Activated CD8-positive, alpha-beta memory T cell treated with anti-CD3 and anti-CD28 coated beads, Interleukin-2, amount 10 ng/mL, durations not matched to agents 7 days and 5 days (primary cell): ENCODE results near the gene PRPF39. TPM values are rescaled to one million over a fixed set of nuclear protein-coding genes. Genes with fewer than 3 reads are reported as not detected.
"Not testable (repeated sequence)": the region's sequence is repeated elsewhere in the genome, so short reads cannot be mapped to it uniquely, and the experiment has no call there.

ENCODE experiments used
- ATAC-seq: fragments of 150-1000 bp; cut with Tn5 transposase; one replicate; pipeline ENCODE4 v1.10.0; 2021; ENCODE audit warnings: moderate library complexity
- CTCF ChIA-PET: fragments of 350-600 bp; sonication (Branson Sonifier 250); formaldehyde crosslinking; loops from one replicate; lab custom pipeline; 2021; ENCODE audit warnings: antibody characterized with exemption; lab: Charles Lee
- DNase-seq: peaks from one replicate; pipeline ENCODE4 v3.0.0-alpha.2; 2020
- H3K27ac Mint-ChIP-seq: one replicate; pipeline ENCODE4 v1.8.0; 2021; ENCODE audit warnings: mild to moderate bottlenecking, mixed read lengths
- H3K27me3 Mint-ChIP-seq: one replicate; pipeline ENCODE4 v1.8.0; 2021; ENCODE audit warnings: mixed read lengths
- H3K36me3 Mint-ChIP-seq: one replicate; pipeline ENCODE4 v1.8.0; 2021; ENCODE audit warnings: mild to moderate bottlenecking, mixed read lengths
- H3K4me1 Mint-ChIP-seq: one replicate; pipeline ENCODE4 v1.8.0; 2021; ENCODE audit warnings: mixed read lengths
- H3K4me3 Mint-ChIP-seq: one replicate; pipeline ENCODE4 v1.8.0; 2021; ENCODE audit warnings: mild to moderate bottlenecking, moderate library complexity, mixed read lengths
- H3K9me3 Mint-ChIP-seq: one replicate; pipeline ENCODE4 v1.8.0; 2022; ENCODE audit warnings: low read depth, mixed read lengths
- total RNA-seq, 2 experiments: library from RNA; stranded (reverse); gene quantifications; one replicate each; pipeline ENCODE4 v1.2.3, GENCODE V29; 2021

PRPF39 gene
- total RNA-seq, 2 experiments from 2014 or later = 47.6 to 49.0 TPM

GRCh38 chr14:45134051-45134958 lies 50.4 kb downstream of the PRPF39 start, which contains the start of gene FKBP3:
TSS of gene FKBP3 (minus strand) at chr14:45134481. CDS start at chr14:45134456, 25 bp downstream.
- H3K27me3 Mint-ChIP-seq = no peaks in the 10 kb centered on the region
- peaks cover 4% of the 10 kb centered on the region for H3K36me3 Mint-ChIP-seq
- peaks cover 34% of the 10 kb centered on the region for H3K4me1 Mint-ChIP-seq
- no peaks in the 10 kb centered on the region for H3K9me3 Mint-ChIP-seq
- CTCF ChIA-PET = interaction anchor here (1.0 to 2.0 kb wide), 6 partner anchors 12 to 172 kb away, joined by 3 to 6 read pairs (median 4); partner anchors contain the start of genes KLHL28, MIS18BP1 and TOGARAM1
- peak within 1 kb of the TSS; percentile 100 for H3K27ac Mint-ChIP-seq
- ATAC-seq (peak; percentile 92), DNase-seq (peak; percentile 98)
- H3K4me3 Mint-ChIP-seq = peak within 1 kb of the TSS; percentile 95

GRCh38 chr14:45135156-45135555 lies 51.2 kb downstream of the PRPF39 start:
- ATAC-seq (no peak), DNase-seq (no peak)
- CTCF ChIA-PET = interaction anchor here (1.0 to 2.0 kb wide), 5 partner anchors 18 to 173 kb away, joined by 3 to 6 read pairs (median 4); partner anchors contain the start of genes KLHL28, MIS18BP1 and TOGARAM1
- peak overlapping the region; percentile 95 for H3K4me3 Mint-ChIP-seq
- H3K36me3 Mint-ChIP-seq = peaks cover 2% of the 10 kb centered on the region
- peaks cover 36% of the 10 kb centered on the region for H3K4me1 Mint-ChIP-seq
- no peaks in the 10 kb centered on the region for H3K27me3 Mint-ChIP-seq
- H3K9me3 Mint-ChIP-seq = no peaks in the 10 kb centered on the region
- peak overlapping the region; percentile 100 for H3K27ac Mint-ChIP-seq

DNA sequence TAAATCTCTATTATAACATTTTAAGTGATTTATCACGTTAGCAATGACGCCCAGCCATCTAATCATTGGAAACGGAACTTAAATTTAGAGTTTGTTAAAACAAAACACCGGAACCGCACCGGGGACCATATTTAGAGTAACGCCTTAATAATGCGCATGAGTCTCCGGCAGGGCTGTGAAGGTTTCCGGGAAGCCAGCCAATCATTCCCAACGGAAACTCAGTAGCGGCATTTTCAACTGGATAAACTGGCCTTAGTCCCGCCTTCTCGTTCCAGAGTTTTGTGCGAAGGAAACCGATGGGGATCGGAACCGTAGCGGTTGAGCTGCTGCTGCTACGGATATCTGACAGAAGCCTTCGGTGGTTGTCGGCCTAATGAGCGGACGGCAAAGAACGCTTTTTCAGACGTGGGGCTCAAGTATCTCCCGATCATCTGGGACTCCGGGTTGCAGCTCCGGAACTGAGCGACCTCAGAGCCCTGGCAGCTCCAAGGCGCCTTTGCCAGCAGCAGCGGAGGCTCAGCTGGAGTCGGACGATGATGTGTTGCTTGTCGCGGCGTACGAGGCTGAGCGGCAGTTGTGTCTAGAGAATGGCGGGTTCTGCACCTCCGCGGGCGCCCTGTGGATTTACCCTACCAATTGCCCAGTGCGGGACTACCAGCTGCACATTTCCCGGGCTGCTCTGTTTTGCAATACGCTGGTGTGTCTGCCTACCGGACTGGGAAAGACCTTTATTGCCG lies 51.9 kb downstream of the PRPF39 start, which contains the start of gene FANCM:
Gene FANCM, plus strand, starts transcription at position 272 of the 737 bp plus-strand sequence. Its CDS starts 102 bp downstream, at position 374.
- no peaks in the 10 kb centered on the region for H3K27me3 Mint-ChIP-seq
- H3K9me3 Mint-ChIP-seq = no peaks in the 10 kb centered on the region
- H3K4me1 Mint-ChIP-seq = peaks cover 41% of the 10 kb centered on the region
- peak; percentile 58 for ATAC-seq
- peaks cover 2% of the 10 kb centered on the region for H3K36me3 Mint-ChIP-seq
- H3K27ac Mint-ChIP-seq = peak within 1 kb of the TSS; percentile 100
- H3K4me3 Mint-ChIP-seq = peak within 1 kb of the TSS; percentile 95
- CTCF ChIA-PET = interaction anchor here (1.0 to 1.9 kb wide), 3 partner anchors 117 to 174 kb away, joined by 3 to 7 read pairs (median 6); partner anchors contain the start of genes KLHL28, MIS18BP1 and TOGARAM1
- DNase-seq = peak; percentile 93

DNA sequence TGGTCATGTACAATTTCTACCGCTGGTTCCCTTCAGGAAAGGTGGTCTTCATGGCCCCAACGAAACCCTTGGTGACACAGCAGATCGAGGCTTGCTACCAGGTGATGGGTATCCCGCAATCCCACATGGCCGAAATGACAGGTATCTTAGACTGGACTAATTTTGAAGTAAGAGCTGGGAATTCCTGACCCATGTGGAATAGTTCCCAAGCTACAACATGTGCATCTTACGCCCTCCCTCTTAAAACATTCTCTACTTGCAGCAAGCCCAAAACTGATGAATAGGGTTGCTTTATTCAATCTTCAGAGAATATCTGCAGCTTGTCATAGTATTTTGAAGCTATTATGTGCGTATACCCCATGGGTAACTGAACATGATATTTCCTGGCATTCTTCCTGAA lies 52.5 kb downstream of the PRPF39 start:
- Mint-ChIP-seq H3K27me3 (no peaks in the 10 kb centered on the region), H3K36me3 (peaks cover 2% of the 10 kb centered on the region), H3K4me1 (peaks cover 41% of the 10 kb centered on the region), H3K9me3 (no peaks in the 10 kb centered on the region), H3K4me3 (peak overlapping the region; percentile 95), H3K27ac (peak overlapping the region; percentile 100)
- CTCF ChIA-PET = interaction anchor here (1.0 to 1.9 kb wide), 3 partner anchors 117 to 223 kb away, joined by 3 to 7 read pairs (median 5); partner anchors contain the start of gene MIS18BP1
- no peak for DNase-seq
- ATAC-seq = no peak

DNA sequence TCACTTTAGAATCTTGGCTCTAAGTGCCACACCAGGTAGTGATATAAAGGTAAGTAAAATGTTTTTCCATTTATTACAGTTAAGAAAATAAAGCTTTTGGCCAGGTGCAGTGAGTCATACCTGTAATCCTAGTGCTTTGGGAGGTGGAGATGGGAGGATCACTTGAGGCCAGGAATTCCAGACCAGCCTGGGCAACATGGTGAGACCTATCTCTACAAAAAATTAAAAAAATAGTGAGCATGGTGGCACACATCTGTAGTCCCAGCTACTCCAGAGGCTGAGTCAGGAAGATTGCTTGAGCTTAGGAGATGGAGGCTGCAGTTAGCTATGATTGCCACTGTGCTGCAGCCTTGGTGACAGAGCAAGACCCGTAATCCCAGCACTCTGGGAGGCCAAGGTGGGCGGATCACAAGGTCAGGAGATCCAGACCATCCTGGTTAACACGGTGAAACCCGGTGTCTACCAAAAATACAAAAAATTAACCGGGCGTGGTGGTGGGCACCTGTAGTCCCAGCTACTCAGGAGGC lies 56.8 kb downstream of the PRPF39 start:
- H3K9me3 Mint-ChIP-seq = no peaks in the 10 kb centered on the region
- peaks cover 36% of the 10 kb centered on the region for H3K4me1 Mint-ChIP-seq
- no peak for ATAC-seq
- peaks cover 15% of the 10 kb centered on the region for H3K36me3 Mint-ChIP-seq
- no peak overlapping the region for H3K4me3 Mint-ChIP-seq
- CTCF ChIA-PET = no interaction called here
- no peak for DNase-seq
- H3K27ac Mint-ChIP-seq = no peak overlapping the region
- H3K27me3 Mint-ChIP-seq = no peaks in the 10 kb centered on the region

- H3K27ac Mint-ChIP-seq, DNase-seq, H3K4me3 Mint-ChIP-seq, ATAC-seq, H3K27me3 Mint-ChIP-seq, H3K9me3 Mint-ChIP-seq, CTCF ChIA-PET: not testable (repeated sequence)
- Mint-ChIP-seq H3K36me3 (peaks cover 20% of the 10 kb centered on the region), H3K4me1 (peaks cover 34% of the 10 kb centered on the region)
These were observed 58.2 kb downstream of the PRPF39 start for GRCh38 chr14:45142083-45142482.

DNA sequence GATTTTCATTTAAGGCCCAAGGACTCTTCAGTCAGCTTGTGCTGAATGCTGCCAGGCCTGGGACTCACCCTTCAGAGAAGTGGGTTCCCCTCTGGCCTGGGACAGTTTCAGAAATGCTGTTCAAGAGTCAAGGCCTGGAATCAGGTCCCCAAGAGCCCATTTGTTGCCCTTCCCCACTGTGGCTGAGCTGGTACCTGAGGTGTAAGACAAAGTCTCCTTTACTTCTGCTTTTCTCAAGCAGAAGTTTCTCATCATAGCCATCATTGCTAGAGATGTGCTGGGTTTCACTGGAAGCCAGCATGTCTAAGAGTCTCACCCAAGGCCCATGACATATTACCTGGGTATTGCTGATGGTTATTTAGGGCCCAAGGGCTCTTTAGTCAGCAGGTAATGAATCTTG lies 60.7 kb downstream of the PRPF39 start:
- no peak for DNase-seq
- CTCF ChIA-PET = no interaction called here
- Mint-ChIP-seq H3K9me3 (no peaks in the 10 kb centered on the region), H3K36me3 (peaks cover 21% of the 10 kb centered on the region), H3K4me1 (peaks cover 16% of the 10 kb centered on the region), H3K4me3 (no peak overlapping the region), H3K27me3 (no peaks in the 10 kb centered on the region), H3K27ac (no peak overlapping the region)
- ATAC-seq = no peak

- DNase-seq (no peak), ATAC-seq (no peak)
- Mint-ChIP-seq H3K27me3 (no peaks in the 10 kb centered on the region), H3K4me1 (peaks cover 12% of the 10 kb centered on the region), H3K4me3 (no peak overlapping the region), H3K36me3 (peaks cover 24% of the 10 kb centered on the region), H3K9me3 (no peaks in the 10 kb centered on the region), H3K27ac (no peak overlapping the region)
- CTCF ChIA-PET = no interaction called here
These were observed 61.3 kb downstream of the PRPF39 start for GRCh38 chr14:45145214-45145613.

DNA sequence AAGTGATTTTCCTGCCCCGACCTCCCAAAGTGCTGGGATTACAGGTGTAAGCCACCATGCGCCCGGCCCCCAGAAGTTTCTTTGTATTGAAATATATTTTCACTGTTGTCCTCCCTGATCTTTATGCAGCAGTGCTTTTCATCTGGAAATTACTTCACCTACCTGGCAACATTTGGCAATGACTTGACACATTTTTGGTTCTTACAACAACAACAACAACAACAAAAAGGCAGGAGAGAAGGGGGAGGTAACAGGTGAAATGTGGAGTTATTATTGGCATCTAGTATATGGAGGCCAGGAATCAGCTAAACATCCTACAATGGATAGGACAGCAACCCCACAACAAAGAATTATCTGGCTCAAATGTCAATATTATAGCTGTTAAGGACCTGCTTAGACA lies 65.7 kb downstream of the PRPF39 start:
- no peaks in the 10 kb centered on the region for H3K9me3 Mint-ChIP-seq
- H3K4me1 Mint-ChIP-seq = peaks cover 5% of the 10 kb centered on the region
- no peak for ATAC-seq
- H3K27ac Mint-ChIP-seq = no peak overlapping the region
- no peak overlapping the region for H3K4me3 Mint-ChIP-seq
- H3K27me3 Mint-ChIP-seq = no peaks in the 10 kb centered on the region
- no peak for DNase-seq
- peaks cover 23% of the 10 kb centered on the region for H3K36me3 Mint-ChIP-seq
- CTCF ChIA-PET = no interaction called here

- Mint-ChIP-seq H3K4me1 (peaks cover 3% of the 10 kb centered on the region), H3K27me3 (no peaks in the 10 kb centered on the region), H3K27ac (no peak overlapping the region), H3K4me3 (no peak overlapping the region), H3K9me3 (no peaks in the 10 kb centered on the region), H3K36me3 (peaks cover 15% of the 10 kb centered on the region)
- ATAC-seq = no peak
- DNase-seq = no peak
- CTCF ChIA-PET = no interaction called here
These were observed 66.5 kb downstream of the PRPF39 start for GRCh38 chr14:45150386-45150890.

- CTCF ChIA-PET = interaction anchor here (1.4 kb wide), 1 partner anchor 113 kb away, joined by 3 read pairs; no protein-coding TSS in a partner anchor
- Mint-ChIP-seq H3K4me3 (no peak overlapping the region), H3K36me3 (peaks cover 17% of the 10 kb centered on the region), H3K27me3 (no peaks in the 10 kb centered on the region), H3K4me1 (peaks cover 13% of the 10 kb centered on the region), H3K9me3 (no peaks in the 10 kb centered on the region), H3K27ac (no peak overlapping the region)
- DNase-seq (peak; percentile 61), ATAC-seq (peak; percentile 93)
These were observed 72.2 kb downstream of the PRPF39 start for GRCh38 chr14:45156067-45156466.
